ENCODE data around the gene CDV3. TPM values are rescaled to one million over a fixed set of nuclear protein-coding genes. Genes with fewer than 3 reads are reported as not detected.

CDV3 gene
- total RNA-seq, 2 donors from 2014 or later: 126 to 142 TPM

GRCh38 chr3:133593243-133593642 is 19.8 kb downstream of the CDV3 start:
- H3K9me3 ChIP-seq: no peaks in the 10 kb centered on the region
- no peak for TF ChIP-seq CTCF (IDR thresholded peaks at IDR 0.05)
- no peaks in the 10 kb centered on the region for H3K27me3 ChIP-seq
- intact Hi-C loops (cut with DNase I): no loop called here
- no peaks in the 10 kb centered on the region for H3K4me1 ChIP-seq
- DNase-seq: no peak
- H3K9ac ChIP-seq (ENCODE audit: low read depth in 2 of 2, low read length in 2 of 2): no peak overlapping the region
- H3K27ac ChIP-seq: no peak overlapping the region
- no peaks in the 10 kb centered on the region for H3K36me3 ChIP-seq
- H3K4me3 ChIP-seq: no peak overlapping the region

- intact Hi-C loops (cut with DNase I): no loop called here
- H3K9me3 ChIP-seq: no peaks in the 10 kb centered on the region
- no peak for DNase-seq
- H3K4me3 ChIP-seq: no peak overlapping the region
- no peaks in the 10 kb centered on the region for H3K36me3 ChIP-seq
- no peak for TF ChIP-seq CTCF (IDR thresholded peaks at IDR 0.05)
- H3K4me1 ChIP-seq: no peaks in the 10 kb centered on the region
- no peak overlapping the region for H3K27ac ChIP-seq
- no peak overlapping the region for H3K9ac ChIP-seq (ENCODE audit: low read depth in 2 of 2, low read length in 2 of 2)
- no peaks in the 10 kb centered on the region for H3K27me3 ChIP-seq
These were observed 21.9 kb downstream of the CDV3 start for GRCh38 chr3:133595341-133595740.

GRCh38 chr3:133598405-133598804 is 24.9 kb downstream of the CDV3 start:
- Histone ChIP-seq H3K4me1 (no peaks in the 10 kb centered on the region), H3K27me3 (no peaks in the 10 kb centered on the region), H3K9ac (ENCODE audit: low read depth in 2 of 2, low read length in 2 of 2) (no peak overlapping the region), H3K9me3 (no peaks in the 10 kb centered on the region), H3K4me3 (no peak overlapping the region), H3K27ac (no peak overlapping the region), H3K36me3 (no peaks in the 10 kb centered on the region)
- intact Hi-C loops (cut with DNase I): no loop called here
- DNase-seq: no peak
- TF ChIP-seq CTCF (IDR thresholded peaks at IDR 0.05): no peak

GRCh38 chr3:133599280-133599679 is 25.8 kb downstream of the CDV3 start:
- Histone ChIP-seq H3K4me1 (no peaks in the 10 kb centered on the region), H3K36me3 (no peaks in the 10 kb centered on the region), H3K27ac (no peak overlapping the region), H3K9ac (ENCODE audit: low read depth in 2 of 2, low read length in 2 of 2) (no peak overlapping the region), H3K27me3 (no peaks in the 10 kb centered on the region), H3K9me3 (no peaks in the 10 kb centered on the region), H3K4me3 (no peak overlapping the region)
- no peak for DNase-seq
- TF ChIP-seq CTCF (IDR thresholded peaks at IDR 0.05): no peak
- intact Hi-C loops (cut with DNase I): no loop called here

- Histone ChIP-seq H3K9ac (ENCODE audit: low read depth in 2 of 2, low read length in 2 of 2) (no peak overlapping the region), H3K4me1 (no peaks in the 10 kb centered on the region), H3K27ac (no peak overlapping the region), H3K27me3 (no peaks in the 10 kb centered on the region), H3K36me3 (no peaks in the 10 kb centered on the region), H3K9me3 (no peaks in the 10 kb centered on the region), H3K4me3 (no peak overlapping the region)
- DNase-seq: no peak
- intact Hi-C loops (cut with DNase I): no loop called here
- no peak for TF ChIP-seq CTCF (IDR thresholded peaks at IDR 0.05)
These were observed 27.1 kb downstream of the CDV3 start for GRCh38 chr3:133600572-133601081.

Measured in colonic mucosa (tissue), 4 donors.